NCI-H1105 (cell line): Measurements from ENCODE around the gene PFN3.
A peak's percentile ranks its signal among the peaks of the same experiment; 100 is the strongest.
"Not testable (repeated sequence)": the region's sequence is repeated elsewhere in the genome, so short reads cannot be mapped to it uniquely, and the experiment has no call there.

ENCODE experiments used
- DNase-seq: peaks from one replicate; lab custom pipeline; 2025; lab: John Stamatoyannopoulos, UW

Gene PFN3

DNA sequence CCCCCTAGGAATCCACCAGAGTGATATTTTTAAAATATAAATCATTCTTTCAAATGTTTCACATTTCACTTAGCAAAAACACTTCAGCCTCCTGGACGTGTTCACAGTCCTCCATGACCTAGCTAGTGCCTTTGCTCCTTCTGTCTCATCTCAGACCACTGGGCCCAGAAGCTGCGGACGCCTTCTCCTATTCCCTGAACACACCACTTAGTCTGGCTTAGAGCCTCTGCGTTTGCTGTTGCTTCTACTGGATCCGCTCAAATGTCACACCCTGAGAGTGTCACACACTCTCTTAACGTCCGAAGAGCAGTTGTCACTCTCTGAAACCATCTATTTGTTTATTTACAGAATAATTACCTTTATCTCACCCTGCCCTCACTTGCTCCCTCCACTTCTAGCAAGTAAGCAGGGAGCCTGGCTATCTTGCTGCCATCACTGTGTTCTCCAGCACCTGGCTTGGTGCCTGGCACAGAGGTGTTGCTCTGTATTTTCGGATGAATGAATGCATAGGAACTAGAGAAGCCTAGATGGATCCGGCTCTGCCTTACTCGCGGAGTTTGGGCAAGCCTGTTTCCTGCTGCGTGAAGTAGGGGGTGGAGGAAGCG lies 24.8 kb upstream of the PFN3 start:
- DNase-seq, result no peak

- DNase-seq, result no peak
Measured at GRCh38 chr5:177423671-177424070, 23.2 kb upstream of the PFN3 start.

DNA sequence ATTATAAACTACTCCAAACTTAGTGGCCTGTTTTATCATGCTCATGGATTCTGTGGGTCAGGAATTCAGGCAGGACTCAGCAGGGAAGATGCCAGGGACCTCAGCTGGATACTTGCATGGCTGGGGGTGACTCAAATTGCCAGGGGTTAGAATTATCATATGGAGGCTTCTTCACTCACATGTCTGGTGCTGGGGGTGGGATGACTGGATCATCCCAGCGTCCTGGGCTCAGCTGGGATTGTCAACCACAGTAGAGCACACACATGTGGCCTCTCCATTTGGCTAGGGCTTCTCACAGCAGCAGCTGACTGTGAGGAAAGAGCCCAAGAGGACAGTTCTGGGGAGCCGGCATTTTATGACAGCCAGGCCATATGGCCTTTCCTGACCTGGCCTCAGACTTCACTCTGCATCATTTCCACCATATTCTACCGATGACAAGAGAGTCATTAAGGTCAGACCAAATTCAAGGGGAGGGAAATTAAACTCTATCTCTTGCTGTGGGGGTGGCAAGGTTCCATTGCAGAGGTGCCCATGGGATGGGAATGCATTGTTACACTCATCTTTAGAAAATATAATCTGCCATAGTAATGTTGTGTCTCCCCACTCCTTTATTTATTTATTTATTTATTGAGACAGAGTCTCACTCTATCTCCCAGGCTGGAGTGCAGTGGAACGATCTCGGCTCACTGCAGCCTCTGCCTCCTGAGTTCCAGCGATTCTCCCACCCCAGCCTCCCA lies 20.8 kb upstream of the PFN3 start:
- DNase-seq, result no peak

DNA sequence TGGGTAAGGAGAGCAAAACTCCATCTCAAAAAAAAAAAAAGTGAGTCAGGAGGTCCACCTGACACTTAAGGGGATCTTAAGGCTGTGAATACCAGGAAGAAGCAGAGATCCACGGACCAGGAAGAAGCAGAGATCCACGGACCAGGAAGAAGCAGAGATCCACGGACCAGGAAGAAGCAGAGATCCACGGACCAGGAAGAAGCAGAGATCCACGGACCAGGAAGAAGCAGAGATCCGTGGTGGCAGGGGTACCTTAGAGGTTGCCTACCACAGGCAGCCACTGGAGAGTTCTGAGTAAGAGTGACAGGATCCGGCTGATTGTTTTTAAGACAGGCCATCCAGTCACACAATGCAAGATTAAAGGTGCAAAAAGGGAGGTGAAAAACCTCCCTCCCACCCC lies 20.0 kb upstream of the PFN3 start:
- DNase-seq, result not testable (repeated sequence)

GRCh38 chr5:177419046-177419445 lies 18.6 kb upstream of the PFN3 start:
- DNase-seq, result no peak

- not testable (repeated sequence) for DNase-seq
Measured at GRCh38 chr5:177417081-177417480, 16.6 kb upstream of the PFN3 start.

DNA sequence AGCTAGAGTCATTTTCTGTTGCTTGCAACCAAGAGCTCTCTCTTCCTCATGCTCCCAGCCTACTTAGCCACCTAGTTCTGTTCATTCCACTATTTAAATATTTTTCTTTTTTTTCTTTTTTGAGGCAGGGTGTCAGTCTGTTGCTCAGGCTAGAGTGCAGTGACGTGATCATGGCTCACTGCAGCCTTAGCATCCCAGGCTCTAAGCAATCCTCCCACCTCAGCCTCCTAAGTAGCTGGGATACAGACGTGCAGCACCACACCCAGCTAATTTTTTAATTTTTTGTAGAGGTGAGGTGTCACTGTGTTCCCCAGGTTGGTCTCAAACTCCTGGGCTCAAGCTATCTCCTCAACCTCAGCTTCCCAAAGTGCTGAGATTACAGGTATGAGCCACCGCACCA lies 14.0 kb upstream of the PFN3 start:
- no peak for DNase-seq

GRCh38 chr5:177412603-177413233 lies 12.3 kb upstream of the PFN3 start:
- DNase-seq, result no peak

GRCh38 chr5:177410575-177410974 lies 10.1 kb upstream of the PFN3 start:
- DNase-seq, result no peak

DNA sequence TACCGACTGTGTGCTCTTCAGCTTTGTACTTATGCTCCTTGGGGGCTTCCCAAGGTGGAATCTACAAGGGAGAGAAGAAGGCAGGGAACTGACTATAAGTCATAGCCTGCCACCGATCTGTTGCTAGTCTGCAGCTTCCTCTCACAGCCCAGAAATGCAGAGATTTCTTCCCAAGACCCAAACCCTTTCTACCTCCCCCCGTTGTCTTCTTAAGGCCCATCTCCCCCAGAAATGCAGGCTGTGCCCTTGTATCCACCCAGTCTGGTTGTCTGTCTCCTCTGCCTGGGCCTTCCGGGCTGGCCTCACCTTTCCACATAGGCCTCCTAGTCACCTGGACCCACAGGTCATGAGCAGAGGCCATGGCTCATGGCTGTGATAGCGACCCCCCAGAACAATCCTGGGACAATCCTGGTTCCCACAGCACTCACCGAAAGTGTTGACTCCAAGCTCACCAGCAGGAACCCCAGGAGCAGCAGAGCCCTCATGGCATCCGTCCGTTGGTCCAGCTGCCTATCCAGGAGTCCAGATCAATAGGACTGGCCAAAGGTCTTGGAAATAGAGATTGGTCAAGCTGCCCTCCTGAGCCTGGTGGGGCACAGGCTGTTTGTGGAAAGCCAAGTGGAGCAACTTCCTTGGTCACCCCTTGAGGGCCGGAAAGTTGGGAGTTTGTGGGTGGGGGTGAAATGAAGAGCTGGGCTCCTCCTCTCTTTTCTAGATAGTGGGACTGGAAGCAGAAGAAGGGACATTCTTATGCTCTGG lies 8.8 kb upstream of the PFN3 start, which contains the start of gene F12:
Gene F12 (minus strand): TSS at position 522 of the 759 bp plus-strand sequence. CDS start 37 bp downstream, at position 485.
- DNase-seq, result no peak

- DNase-seq, result no peak
Measured at GRCh38 chr5:177405805-177406204, 5.3 kb upstream of the PFN3 start.

- no peak for DNase-seq
Measured at GRCh38 chr5:177405312-177405711, 4.9 kb upstream of the PFN3 start.

- DNase-seq, result no peak
Measured at GRCh38 chr5:177404641-177405179, 4.2 kb upstream of the PFN3 start.

DNA sequence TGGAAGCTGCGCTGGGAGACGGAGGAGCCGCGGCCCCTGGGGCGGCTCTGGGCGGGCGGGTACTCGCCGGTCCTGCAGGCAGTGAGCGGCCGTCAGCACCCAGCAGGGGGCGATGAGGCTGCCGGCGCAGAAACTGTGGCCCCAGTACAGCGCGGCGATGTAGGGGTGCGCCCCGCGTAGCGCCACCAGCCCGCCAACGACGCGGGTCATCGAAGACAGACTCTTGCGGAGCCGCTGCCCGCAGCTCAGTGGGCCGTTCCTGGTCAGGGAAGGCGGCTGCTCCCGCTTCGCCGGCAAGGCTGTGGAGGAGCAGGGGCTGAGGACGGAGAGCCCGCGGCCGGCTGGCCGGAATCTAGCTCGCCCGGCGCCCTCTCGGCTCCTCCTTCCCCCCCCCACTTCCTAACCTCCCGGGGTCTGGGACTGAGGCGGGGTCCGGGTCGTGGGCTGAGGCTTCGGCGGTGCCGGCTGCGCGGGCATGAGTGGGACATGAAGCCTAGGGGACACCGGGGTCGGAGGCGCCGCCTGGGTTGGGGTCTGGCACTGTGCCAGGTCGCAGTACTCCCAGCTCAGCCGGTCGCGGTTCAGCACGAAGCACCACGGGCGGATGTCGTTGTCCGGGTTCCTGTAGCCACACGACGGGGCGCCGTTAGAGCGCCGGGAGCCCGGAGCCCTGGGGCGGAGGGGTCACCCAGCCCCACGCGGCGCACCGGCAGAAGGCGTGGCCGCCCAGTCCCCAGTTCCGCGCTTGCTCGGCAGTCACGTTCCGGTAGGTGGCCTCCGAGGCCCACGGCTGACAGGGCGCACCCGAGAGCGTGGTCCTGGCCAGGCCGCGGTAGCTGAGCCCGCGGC lies 3.6 kb upstream of the PFN3 start:
- peak; percentile 33 for DNase-seq

DNA sequence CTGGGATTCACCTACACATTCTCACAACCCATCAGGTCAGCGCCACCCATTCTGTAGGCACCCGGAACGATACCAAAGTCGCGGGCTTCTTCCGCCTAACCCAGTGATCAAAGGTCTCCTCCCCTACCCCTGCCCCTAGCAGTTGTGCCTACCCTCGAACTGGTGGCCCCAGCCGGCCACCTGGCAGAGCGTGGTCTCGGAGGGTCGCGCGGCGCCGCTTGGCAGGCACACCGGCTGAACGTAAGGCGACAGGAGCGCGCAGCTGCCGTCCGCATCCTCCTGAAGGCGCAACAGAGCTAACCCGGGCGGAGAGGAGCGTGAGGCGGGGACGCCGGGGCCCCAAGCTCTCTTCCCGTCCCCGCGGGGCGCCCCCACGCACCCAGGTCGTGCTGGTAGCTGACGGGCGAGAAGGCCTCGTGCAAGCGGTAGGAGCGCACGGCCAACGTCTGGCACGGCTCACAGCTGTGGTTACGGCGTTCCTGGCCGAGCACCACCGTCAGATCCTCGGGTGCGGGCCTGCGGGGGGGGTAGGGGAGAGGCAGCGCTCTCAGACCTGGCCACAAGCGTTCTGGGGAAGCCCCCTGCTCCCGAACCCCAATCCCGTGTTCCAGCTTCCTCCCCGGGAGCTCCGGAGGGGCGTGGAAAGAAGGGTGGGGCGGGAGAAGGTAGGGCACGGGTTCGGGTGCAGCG lies 2.8 kb upstream of the PFN3 start:
- DNase-seq, result no peak

- peak; percentile 65 for DNase-seq
Measured at GRCh38 chr5:177402271-177403043, 2.0 kb upstream of the PFN3 start.

DNA sequence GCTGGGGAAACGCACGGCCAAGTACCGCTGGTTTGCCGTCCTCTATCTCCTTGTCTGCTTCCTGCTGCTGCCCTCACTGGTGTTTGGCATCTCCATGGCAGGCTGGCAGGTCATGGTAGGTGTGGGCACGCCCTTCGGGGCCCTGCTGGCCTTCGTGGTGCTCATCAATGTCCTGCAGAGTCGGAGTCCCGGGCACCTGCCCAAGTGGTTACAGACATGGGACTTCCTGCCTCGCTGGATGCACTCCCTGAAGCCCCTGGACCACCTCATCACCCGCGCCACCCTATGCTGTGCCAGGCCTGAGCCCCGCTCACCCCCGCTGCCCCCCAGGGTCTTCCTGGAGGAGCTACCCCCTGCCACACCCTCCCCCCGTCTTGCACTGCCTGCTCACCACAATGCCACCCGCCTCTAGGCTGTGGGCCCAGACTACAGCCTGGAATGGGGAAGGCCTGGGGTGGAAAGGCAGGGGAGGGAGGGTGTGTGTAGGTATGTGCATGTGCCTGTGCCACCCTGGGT lies 2.5 kb downstream of the PFN3 start:
- no peak for DNase-seq

- DNase-seq, result no peak
Measured at GRCh38 chr5:177396807-177397206, 3.7 kb downstream of the PFN3 start.

DNA sequence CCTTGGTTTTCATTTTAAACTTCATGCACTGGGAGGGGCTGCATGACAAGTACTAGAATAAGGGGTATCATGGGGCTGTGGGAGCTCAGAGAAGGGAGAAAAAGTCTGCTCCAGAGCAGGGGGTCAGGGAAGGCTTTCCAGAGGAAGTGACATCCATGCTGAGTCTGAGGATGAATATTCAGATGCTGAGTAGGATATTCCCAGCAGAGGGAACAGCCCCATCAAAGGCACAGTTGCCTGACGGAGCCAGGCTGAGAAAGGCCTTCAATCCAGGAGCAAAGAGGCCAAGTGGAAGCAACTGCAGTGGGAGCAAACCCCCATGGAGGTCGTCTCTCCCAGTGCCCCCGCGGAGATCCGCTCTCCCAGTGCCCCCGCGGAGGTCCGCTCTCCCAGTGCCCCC lies 4.4 kb downstream of the PFN3 start:
- DNase-seq, result no peak

DNA sequence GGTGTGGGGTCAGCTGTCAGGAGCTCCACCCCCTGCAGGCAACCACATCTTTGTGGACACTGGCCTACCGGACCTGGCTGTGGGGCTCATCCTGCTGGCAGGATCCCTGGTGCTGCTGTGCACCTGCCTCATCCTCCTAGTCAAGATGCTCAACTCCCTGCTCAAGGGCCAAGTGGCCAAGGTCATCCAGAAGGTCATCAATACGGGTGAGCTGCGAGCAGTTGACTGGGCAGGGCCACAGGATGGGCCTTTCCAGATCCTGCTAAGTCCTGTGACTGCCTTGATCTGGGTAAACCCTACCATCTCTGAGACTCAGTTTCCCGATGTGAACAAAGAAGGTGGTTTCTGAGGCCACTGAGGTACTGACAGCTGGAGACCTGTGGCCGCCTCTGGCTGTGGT lies 6.5 kb downstream of the PFN3 start:
- DNase-seq, result no peak
